HG03469 (cell line): Measurements from ENCODE around the gene AKAP8.
"Not testable (repeated sequence)": the region's sequence is repeated elsewhere in the genome, so short reads cannot be mapped to it uniquely, and the experiment has no call there.

Experiments
- ATAC-seq: cut with Tn5 transposase; IDR thresholded peaks from one replicate; pipeline ENCODE4 v1.9.1; 2021; ENCODE audit warnings: mild to moderate bottlenecking, moderate library complexity, moderate number of reproducible peaks; ENCODE audit not compliant: unreplicated experiment

AKAP8 gene

DNA sequence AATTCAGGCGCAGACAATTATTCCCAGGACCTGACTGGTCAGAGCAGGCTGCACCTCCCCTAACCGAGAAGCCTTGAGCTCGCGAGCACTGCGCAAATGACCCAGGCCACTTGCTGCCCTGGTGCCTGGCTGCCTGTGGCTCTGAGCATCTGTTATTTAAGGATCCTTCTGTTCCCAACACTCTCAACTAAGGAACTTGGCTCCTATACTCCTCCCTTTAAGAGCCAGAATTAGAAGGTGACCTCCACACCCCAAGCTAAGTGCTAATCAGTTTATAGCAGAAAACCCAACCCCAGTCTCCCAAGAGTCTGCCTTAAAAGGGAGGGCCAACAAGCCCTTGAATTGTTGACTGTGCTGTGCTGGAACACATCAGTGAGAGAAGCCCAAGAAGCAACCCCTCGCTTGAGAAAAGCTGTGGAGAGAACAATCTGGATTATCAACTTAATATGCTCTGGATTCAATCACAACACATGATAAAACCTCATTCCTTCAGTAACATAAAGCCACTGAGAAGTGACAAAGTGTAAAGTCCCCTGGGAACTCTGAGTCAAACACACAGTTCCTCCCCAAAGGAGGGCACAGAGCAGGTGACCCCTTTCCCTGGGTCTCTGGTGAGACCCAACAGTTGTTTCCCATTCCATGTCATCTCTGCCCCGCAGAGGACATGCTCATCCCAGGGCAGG, 24.7 kb upstream of the AKAP8 start:
- no peak for ATAC-seq

DNA sequence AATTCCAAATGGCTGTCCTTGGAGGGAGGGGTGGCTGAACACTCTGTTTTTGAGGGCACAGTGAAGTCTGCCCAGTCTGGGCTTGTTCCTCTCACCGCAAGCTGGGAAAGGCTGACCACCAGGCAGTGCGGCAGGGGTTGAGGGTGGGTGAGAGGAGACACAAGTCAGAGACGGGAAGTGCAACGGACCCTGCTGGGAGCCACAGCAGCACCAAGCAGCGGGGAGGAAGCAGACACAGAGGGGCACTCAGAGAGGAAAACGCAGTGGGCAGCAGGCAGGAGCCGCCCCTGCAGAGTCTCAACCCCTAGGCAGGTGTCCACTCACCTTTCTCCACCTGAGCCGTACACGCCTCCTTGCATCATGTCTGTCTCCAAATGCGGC, 23.6 kb upstream of the AKAP8 start:
- ATAC-seq = no peak

DNA sequence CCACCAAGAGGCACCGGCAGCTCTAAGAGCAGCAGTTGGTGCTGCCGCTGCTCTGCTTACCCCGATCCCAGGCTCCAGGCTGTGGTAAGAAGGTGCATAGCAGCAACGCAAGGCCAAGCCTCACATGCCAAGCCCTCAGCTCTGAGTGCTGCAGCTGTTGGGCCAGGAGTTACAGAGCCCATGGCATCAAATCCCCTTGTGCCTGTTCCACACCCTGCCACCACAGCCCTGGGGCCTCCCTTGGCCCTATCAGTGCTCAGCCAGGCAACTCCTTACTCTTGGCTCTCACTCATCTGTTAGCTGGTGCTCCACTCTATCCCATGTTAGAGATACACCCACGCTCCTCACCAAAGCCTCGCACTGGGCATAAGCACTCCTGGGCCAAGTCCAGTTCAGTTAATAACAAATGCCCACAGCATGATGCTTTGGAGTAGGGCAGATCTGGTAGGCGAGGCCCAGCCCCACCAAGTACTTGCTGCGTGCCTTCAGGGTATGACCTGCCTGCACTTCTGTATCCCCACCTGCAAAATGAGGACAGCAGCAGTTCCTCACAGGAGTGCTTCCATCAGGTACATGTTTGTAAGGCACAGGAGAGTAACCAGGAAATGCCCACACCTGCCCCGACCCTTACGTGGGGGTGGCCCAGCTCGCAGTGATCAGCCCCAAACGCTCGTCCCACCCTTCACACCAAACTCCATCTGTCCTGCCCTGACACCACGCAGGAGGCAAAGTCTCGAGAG, 23.0 kb upstream of the AKAP8 start:
- no peak for ATAC-seq

DNA sequence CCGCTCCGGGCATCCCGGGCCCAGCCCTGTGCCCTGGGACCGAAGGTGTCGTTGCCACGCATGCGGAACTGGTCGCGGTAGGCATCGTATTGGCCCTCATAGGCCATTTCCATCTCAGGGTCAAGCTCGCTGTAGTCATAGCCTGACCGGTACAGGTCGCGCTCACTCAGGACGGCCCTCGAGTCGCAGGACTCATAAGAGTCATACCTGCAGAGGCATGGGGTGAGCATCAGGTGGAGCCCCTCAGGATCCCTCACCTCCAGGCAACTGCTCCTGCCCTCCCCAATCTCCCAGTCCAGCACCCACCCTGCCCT, 21.8 kb upstream of the AKAP8 start:
- ATAC-seq = no peak

DNA sequence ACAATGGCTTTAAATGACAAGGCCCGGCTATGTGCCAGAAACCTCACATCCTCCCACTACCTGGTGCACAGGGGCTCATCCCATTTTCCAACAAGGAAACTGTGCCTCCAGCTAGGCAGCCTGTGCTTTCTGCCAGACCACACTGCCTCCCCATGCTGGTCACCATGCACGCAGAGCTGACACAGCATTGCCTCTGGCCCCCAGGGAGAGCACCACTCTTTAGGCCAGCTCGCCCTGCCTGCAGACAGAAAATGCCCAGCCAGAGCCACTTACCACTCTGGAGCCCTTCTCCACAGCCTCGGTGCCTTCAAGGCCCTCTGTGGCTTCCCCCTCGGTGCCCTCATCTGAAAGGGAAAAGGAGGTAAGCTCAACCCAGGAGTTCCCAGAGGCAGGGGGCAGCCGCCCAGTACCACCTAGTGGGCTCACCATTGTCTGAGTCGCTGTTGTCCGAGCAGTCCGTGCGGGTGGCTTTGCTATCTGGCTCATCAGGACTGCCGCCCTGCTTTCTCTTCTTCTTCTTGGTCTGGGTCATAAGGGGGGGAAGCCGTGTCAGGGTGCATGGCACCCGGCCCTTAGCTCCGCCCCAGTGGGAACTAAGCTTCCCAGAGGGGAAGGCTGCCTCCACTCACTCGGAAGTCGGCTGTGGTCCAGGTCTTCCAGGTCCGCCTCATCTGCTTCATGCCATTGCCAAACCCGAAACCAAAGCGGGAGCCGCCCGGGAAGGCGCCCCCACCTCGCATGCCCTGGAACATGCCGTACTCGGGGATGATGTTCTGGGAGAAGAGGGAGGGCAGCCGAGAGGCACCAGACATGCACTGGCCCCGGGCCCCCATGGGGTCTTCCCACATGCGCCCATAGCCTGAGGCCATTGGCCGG, 21.2 kb upstream of the AKAP8 start:
- ATAC-seq = no peak

DNA sequence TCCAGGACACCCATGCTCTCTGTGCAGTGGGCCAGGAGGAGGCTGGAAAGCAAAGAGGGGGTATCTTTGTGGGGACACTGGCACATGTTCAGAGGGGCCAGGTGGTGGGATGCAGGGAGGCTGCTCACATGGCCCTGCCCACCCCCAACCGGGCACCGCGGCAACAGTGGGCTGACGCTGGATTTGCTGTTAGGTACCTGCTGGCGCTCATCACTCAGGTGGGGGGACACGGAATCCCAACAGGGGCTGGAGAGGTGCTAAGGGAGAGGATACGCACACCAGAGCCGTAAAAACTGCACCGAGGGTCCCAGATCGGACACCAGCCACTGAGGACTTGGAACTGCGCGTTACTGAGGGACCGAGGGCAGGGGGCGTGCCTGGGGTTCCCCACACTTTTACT, 20.0 kb upstream of the AKAP8 start:
- no peak for ATAC-seq

DNA sequence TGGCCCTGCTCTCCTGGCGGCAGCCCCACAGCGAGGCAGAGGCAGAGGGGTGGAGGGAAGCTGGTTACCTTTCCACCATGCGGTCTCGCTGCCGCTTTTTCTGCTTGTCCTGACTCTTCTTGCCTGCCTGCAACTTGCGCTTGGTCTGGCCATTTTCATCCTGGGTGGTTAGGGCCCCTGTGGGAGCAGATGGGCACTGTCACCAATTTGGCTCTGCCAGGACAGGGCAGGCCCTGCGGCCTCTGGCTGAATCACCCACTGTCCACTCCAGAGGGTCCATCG, 19.6 kb upstream of the AKAP8 start:
- ATAC-seq = no peak

DNA sequence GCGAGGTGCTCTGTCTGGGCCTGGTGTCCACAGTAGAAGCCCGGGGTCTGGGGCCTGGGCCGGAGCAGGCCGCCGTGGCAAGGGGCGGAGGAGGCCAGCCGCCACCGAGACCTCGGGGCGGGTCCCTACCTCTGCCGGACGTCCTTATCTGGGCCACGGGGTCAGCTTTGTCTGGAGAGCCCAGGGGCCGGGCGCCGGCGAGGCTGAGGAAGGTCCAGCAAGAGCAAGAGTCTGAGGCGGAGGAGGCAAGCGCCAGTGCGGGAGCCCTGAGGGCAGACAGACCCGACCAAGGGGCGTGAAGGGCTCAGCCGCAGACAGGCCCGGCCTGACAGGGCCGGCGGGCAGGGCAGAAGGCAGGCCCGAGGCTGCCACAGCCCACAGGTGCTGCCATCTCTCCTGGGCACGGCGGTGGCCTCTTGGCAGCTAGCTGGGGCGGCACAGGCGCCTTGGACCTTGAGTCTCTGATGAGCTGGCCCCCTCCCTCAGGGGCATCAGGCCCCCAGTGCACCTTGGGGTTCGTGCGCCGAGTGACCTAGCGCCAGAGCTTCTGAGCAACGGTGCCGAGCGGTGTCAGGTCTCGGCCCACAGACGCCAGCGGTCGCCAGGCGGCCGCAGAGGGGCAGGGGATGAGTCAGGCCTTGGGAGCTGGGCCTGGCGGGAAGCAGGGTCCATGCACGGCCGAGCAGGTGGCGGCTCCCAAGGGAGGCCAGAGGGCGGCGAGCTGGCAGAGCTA, 19.1 kb upstream of the AKAP8 start:
- no peak for ATAC-seq

DNA sequence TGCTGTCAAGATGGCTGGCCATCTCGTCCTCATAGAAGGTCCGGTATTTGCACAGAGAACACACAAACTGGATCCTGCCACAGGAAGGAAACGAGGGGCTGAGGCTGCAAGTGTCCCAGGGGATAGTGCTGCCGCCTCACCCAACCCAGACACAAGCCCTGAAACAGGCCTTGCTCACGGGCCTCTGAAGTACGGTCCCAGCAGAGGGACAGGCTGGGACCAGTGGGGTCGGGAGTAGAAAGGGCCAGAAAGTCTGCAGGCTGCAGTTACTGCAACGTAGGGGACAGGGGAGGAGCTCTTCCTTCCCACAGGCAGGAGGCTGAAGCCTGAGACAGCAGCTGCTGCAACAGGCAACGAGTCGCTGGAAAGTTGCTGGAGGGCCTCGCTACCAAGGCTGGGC, 18.2 kb upstream of the AKAP8 start:
- no peak for ATAC-seq

DNA sequence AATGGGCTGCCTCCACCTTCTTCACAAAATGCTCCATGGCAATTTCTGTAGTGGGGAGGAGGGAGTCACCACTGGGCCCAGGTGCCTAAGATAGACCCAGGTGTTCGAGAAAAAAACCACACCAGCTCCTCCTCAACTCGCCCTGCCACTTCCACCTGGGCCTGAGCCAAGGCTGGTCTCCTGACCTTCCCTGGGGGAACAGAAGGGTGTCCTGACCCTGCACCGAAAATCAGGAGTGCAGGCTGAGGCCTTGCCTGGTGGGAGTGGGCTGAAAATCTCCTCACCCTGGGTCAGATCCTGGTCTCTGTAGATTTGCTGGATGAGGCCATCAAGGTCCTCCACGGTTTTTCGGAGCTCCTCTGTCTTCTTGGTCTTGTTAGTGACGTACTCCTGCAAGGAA, 17.6 kb upstream of the AKAP8 start:
- no peak for ATAC-seq

DNA sequence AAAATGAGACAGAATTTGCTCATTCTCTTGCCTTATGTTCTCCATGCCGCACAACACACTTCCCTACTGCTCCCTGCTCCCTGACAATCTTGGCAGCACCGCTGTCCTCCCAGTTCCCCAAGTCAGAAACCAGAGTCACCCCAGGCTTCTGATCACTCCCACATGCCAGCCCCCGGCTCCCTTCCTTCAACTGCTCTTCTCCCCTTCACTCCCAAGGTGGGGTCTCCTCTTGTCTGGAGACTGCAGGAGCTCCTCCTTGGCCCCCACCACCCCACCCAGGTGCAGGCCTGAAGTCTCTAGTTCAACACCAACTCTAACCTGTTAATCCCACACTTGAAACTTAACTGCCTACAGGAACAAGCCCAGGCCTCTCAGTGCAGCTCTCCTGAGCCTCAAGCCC, 16.8 kb upstream of the AKAP8 start:
- ATAC-seq = no peak

DNA sequence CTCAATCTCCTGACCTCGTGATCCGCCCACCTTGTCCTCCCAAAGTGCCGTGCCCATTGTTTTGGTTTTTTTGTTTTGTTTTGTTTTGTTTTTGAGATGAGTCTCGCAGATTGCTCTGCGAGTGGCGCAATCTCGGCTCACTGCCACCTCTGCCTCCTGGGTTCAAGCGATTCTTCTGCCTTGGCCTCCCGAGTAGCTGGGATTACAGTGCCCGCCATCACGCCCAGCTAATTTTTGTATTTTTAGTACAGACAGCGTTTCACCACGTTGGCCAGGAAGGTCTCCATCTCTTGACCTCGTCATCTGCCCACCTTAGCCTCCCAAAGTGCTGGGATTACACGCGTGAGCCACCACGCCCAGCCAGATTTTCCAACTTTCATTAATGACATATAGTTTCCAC, 15.7 kb upstream of the AKAP8 start:
- ATAC-seq = not testable (repeated sequence)

DNA sequence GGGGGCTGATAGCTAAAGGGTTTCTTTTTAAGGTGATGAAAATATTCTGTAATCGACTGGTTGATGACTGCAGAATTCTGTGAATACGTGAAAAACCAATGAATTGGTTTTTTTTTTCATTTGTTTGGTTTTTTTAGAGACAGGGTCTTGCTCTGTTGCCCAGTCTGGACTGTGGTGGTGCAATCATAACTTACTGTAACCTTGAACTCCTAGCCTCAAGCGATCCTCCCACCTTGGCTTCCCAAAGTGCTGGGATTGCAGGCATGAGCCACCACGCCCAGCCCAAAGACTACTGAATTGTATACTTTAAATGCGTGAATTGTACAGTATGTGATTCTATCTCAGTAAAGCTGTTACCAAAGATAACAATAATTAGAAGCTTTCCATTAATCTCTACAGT, 14.8 kb upstream of the AKAP8 start:
- ATAC-seq = no peak

DNA sequence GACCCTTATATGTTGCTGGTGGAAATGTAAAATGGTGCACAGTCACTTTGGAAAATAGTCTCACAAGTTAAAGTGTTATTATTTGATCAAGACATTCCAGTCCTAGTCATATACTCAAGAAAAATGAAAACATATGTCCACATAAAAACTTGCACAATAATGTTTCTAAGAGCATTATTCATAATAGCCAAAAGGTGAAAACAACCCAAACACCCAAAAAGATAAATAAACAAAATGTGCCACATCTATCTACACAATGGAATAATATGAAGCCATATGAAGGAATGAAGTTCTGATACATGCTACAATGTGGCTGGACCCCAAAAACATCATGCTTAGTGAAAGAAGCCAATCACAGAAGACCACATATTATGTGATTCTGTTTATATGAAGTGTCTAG, 14.4 kb upstream of the AKAP8 start:
- ATAC-seq = no peak

DNA sequence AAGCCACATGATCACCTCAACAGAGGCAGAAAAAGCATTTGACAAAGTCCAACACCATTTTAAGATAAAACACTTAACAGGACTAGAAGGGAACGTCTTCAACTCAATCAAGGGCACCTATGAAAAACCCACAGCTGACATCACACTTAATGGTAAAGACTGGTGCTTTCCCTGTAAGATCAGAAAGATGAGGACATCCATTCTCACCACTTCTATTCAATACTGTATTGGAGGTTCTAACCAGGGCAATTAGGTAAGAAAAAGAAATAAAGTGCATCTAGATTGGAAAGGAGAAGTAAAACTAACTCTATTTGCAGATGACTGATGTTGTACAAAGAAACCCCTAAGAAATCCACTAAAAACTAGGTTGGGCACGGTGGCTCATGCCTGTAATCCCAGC, 11.2 kb upstream of the AKAP8 start:
- ATAC-seq = no peak

DNA sequence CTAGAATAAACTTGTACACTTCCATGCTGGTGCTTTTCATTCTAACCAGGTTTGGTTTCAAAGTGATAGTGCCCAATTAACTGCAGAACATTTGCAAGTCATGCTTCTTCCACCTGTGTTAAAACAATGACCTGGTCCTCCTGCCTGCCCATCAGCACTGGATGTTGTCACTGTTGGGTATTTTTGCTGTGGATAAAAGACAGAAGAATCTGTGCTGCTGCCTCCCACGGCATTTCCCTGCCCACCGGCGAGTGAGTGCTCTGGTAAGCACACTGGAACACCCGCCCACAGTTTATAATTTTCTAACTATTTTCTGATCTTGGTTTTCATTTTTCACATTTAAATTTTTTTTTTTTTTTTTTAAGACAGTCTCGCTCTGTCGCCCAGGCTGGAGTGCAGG, 2.3 kb upstream of the AKAP8 start:
- no peak for ATAC-seq

DNA sequence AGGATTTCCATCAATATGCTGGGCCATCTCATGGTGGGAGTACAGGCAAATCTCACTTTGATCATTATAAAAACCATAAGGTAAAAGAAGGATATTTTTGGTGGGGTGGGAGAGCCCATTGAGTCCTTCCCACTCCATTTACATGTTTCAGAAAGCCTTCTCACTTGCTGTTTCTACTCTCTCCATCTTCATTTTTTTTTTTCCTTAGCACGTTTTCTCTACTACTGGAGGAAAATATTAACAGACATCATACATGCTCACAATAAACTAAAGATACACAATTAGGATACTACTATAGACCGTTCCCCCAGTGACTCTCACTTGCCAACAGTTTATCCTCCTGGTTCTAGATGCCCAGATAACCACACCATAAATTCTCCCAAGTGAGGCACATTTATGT, 1.8 kb upstream of the AKAP8 start:
- no peak for ATAC-seq

DNA sequence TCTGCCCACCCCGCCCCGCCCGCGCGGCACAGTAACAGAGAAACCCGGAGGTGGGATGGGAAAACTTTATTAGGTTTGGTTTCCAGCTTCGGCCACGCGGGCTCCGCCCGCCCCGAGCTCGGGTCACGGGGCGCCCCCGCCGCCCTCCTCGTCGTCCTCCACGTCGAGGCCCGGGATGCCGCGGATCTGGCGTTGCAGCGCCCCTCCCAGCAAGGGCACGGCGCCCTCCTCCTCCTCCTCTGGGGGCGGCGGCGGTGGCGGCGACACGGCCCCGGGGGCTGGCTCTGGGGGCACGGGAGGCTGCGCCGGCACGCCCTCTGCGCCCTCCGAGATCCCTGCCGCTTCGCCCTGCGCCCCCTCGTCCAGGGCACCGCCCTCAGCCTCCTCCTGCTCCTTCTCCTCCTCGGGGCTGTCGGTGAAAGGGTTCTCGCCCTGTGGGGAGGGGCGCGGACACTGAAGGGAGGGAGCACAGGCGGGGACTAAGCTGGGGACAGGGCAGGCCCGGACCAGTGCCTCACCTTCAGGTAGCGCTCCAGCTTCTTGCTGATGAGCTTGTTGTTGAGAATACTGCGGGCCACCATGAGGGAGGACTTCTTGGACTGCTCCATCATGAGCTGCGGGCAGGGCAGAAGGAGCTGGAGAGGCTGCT, 536 bp upstream of the AKAP8 start:
- ATAC-seq = peak; percentile 21

DNA sequence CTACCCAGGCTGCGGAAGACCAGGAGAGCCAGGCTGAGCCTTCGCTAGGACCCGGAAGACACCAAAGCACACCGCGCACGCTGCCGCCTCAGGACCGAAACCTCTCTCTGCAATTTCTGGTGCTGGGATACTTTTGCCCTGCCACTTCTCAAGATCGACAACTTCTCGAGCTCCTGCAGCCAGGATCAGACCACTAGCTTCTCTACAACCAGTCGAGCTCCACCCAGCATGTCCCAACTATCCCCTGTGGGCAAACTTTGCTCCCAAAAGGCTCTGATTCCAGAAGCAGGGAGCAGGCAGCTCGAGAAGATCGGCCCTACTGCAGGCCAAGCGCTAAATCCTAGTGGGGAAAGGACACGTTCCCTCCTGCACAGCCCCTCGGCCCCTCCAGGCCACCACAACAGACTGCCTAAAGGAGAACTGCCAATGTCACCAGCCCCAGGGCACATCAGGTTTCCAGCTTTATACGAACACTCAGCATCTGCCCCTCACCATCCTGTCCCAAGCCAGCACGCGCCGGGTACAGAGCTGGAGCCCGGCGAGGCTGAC, 979 bp downstream of the AKAP8 start:
- no peak for ATAC-seq

DNA sequence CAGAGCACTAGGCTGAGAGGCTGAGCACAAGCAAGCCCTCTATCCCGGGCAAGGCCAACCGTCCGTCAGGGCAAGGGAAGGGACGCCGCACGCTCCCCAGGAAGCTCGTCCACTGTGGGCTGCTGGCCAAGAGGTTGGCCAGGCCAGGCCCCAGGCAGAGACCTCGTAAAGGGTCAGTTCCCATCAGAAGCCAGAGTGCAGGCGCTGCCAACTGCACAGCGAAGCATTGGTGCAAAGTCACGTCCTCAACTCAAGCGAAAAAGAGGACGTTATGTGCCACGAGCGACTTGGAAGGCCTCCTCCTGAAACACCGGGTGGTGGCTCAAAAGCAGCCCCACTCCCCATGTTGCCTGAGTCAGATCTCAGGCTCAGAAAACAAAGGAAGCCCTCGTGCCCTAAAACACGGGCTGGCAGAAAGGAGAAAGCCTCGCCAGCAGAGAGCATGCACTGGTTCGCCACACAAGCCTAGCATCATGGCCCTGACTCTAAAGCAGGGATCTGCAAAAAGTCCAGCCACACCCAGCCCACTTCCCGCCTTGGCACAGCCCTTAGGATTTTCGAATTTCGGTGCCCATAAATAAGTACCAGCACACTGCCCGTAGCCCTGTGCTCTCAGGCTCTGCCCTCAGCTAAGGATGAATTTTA, 4.7 kb downstream of the AKAP8 start:
- no peak for ATAC-seq
